GM10266 (cell line): ENCODE data around the gene ACTR8.

Experiments
- DNase-seq: peaks from one replicate; pipeline ENCODE4 v3.0.0; 2012; ENCODE audit errors: extremely low spot score
- CTCF ChIP-seq: IDR thresholded peaks from 2 replicates; pipeline ENCODE4 v1.5.1; 2012; ENCODE audit warnings: mild to moderate bottlenecking, low read depth; ENCODE audit not compliant: control insufficient read depth, insufficient read depth; ENCODE audit errors: missing control alignments

ACTR8 gene

GRCh38 chr3:53820084-53820483 lies 61.9 kb downstream of the ACTR8 start:
- TF ChIP-seq CTCF, result no peak
- no peak for DNase-seq

- no peak for TF ChIP-seq CTCF
These were observed 62.6 kb downstream of the ACTR8 start for GRCh38 chr3:53819163-53819868.

GRCh38 chr3:53818221-53819162 lies 63.5 kb downstream of the ACTR8 start:
- DNase-seq, result no peak

More at GRCh38 chr3:53819163-53819868, 62.6 kb downstream of the ACTR8 start:
- no peak for DNase-seq

GRCh38 chr3:53817809-53818208 lies 64.1 kb downstream of the ACTR8 start:
- DNase-seq, result no peak
- TF ChIP-seq CTCF, result no peak

More at GRCh38 chr3:53818221-53819162, 63.5 kb downstream of the ACTR8 start:
- TF ChIP-seq CTCF, result no peak

- TF ChIP-seq CTCF, result no peak
- DNase-seq, result no peak
These were observed 64.7 kb downstream of the ACTR8 start for GRCh38 chr3:53817211-53817610.
